GM13976 (cell line): Measurements from ENCODE around the gene MPRIP.
"Not testable (repeated sequence)": the region's sequence is repeated elsewhere in the genome, so short reads cannot be mapped to it uniquely, and the experiment has no call there.

Experiments
- DNase-seq: peaks from one replicate; pipeline ENCODE4 v3.0.0; 2012; ENCODE audit warnings: low spot score
- CTCF ChIP-seq: IDR thresholded peaks from 2 replicates; pipeline ENCODE4 v1.5.1; 2012; ENCODE audit warnings: borderline replicate concordance, mild to moderate bottlenecking; ENCODE audit not compliant: insufficient read depth; ENCODE audit errors: extremely low read depth, missing control alignments, control extremely low read depth
- in situ Hi-C: fragments of 300-500 bp; cut with MboI; formaldehyde crosslinking; loops from one replicate; pipeline ENCODE4 v1.12.0; 2022; ENCODE audit warnings: low sequenced_read_pairs, mixed read lengths, inconsistent platforms; ENCODE audit not compliant: unreplicated experiment

The MPRIP gene

GRCh38 chr17:17154556-17154955 lies 112.3 kb downstream of the MPRIP start:
- no peak for DNase-seq
- no peak for TF ChIP-seq CTCF
- in situ Hi-C loops, result no loop called here

DNA sequence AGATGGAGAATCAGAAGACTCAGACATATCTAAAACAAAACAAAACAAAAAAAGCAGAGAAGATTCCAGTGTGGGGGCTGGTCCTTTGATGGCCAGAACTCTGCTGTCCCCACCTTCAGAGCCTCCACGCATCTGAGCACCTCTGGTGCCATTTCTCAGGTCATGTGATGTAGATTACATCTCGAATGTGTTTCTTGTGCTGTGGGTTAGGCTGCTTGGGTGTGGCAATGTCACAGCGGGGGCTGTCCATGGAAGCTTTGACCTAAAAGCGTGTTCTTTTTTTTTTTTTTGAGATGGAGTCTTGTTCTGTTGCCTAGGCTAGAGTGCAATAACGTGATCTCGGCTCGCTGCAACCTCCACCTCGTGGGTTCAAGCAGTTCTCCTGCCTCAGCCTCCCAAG lies 112.7 kb downstream of the MPRIP start:
- TF ChIP-seq CTCF, result no peak
- DNase-seq, result no peak

GRCh38 chr17:17155568-17155967 lies 113.3 kb downstream of the MPRIP start:
- TF ChIP-seq CTCF, result no peak
- in situ Hi-C loops, result no loop called here
- DNase-seq, result no peak

More for the DNA sequence above, 112.7 kb downstream of the MPRIP start:
- in situ Hi-C loops, result no loop called here

- in situ Hi-C loops, result no loop called here
- no peak for DNase-seq
- no peak for TF ChIP-seq CTCF
Observed at GRCh38 chr17:17156107-17156506, 113.8 kb downstream of the MPRIP start.

DNA sequence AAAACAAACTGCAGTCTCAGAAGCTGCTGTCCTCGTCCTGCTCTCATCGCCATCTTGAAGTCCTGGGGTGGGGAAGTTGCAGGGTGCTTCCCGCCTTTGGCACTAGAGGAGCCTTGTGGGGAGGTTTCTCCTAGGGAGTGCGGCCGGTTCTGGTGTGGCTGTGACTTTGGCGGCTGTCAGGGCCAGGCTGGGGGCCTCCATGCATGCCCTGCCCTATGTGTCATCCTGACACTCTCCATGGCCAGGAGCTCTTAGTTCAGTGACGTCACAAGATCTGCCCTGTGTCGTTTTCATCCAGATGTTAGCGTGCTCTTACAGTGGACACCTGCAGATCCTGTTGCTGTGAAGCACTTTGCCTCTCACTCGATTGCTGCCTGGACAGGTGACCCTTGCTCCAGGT lies 114.3 kb downstream of the MPRIP start:
- in situ Hi-C loops, result no loop called here
- TF ChIP-seq CTCF, result no peak
- no peak for DNase-seq

- TF ChIP-seq CTCF, result no peak
- in situ Hi-C loops, result no loop called here
- no peak for DNase-seq
Observed at GRCh38 chr17:17157041-17157440, 114.8 kb downstream of the MPRIP start.

DNA sequence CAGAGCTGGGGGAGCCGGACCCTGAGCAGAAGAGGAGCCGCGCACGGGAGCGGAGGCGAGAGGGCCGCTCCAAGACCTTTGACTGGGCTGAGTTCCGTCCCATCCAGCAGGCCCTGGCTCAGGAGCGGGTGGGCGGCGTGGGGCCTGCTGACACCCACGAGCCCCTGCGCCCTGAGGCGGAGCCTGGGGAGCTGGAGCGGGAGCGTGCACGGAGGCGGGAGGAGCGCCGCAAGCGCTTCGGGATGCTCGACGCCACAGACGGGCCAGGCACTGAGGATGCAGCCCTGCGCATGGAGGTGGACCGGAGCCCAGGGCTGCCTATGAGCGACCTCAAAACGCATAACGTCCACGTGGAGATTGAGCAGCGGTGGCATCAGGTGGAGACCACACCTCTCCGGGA lies 116.2 kb downstream of the MPRIP start:
- in situ Hi-C loops, result not testable (repeated sequence)

More for the DNA sequence above, 116.2 kb downstream of the MPRIP start:
- DNase-seq, result not testable (repeated sequence)
